Upper lobe of left lung (tissue), 6 donors: ENCODE results near the gene DGKI. TPM values are rescaled to one million over a fixed set of nuclear protein-coding genes. Genes with fewer than 3 reads are reported as not detected.

Experiments used
- ATAC-seq, 2 donors: fragments of 200-7000 bp; cut with Tn5 transposase; one replicate each; pipeline ENCODE4 v1.9.1; 2022; ENCODE audit warnings: mild to moderate bottlenecking in 2 of 2, moderate library complexity in 2 of 2; ENCODE audit not compliant: low FRiP score in 2 of 2
- DNase-seq, 2 donors: peaks; one replicate each; pipeline ENCODE4 v3.0.0-alpha.2; 2019 to 2020
- H3K27ac ChIP-seq, 4 donors: fragments of 200-600 bp; sonication (generic); one replicate each; pipeline ENCODE4 v1.5.1; 2016 to 2019
- H3K27me3 ChIP-seq, 4 donors: fragments of 200-600 bp; sonication (generic); one replicate each; pipeline ENCODE4 v1.5.1; 2017 to 2019
- H3K36me3 ChIP-seq, 4 donors: fragments of 200-600 bp; sonication (generic); one replicate each; pipeline ENCODE4 v1.5.1; 2016 to 2019
- H3K4me1 ChIP-seq, 4 donors: fragments of 200-600 bp; sonication (generic); one replicate each; pipeline ENCODE4 v1.5.1; 2018 to 2019
- H3K4me3 ChIP-seq, 4 donors: fragments of 200-600 bp; sonication (generic); one replicate each; pipeline ENCODE4 v1.5.1; 2017 to 2019; ENCODE audit warnings: mild to moderate bottlenecking in 2 of 4, moderate library complexity in 1 of 4
- H3K9me3 ChIP-seq, 4 donors: fragments of 200-600 bp; sonication (generic); one replicate each; pipeline ENCODE4 v1.5.1; 2018 to 2019
- EP300 ChIP-seq, 4 donors: sonication (generic); formaldehyde crosslinking; IDR thresholded peaks; one replicate each; pipeline ENCODE4 v1.5.1; 2017; ENCODE audit warnings: antibody characterized with exemption in 4 of 4, control low read depth in 2 of 4
- POLR2A ChIP-seq, 4 donors: fragments of 450-650 bp; IDR thresholded peaks; one replicate each; pipeline ENCODE4 v1.5.1; 2016 to 2017; ENCODE audit warnings: antibody characterized with exemption in 4 of 4, mild to moderate bottlenecking in 2 of 4
- POLR2AphosphoS5 ChIP-seq, 2 donors: sonication (generic); formaldehyde crosslinking; IDR thresholded peaks; one replicate each; pipeline ENCODE4 v1.5.1; 2017; ENCODE audit warnings: antibody characterized with exemption in 2 of 2
- WGBS, 2 donors: methylation state at CpG; one replicate each; pipeline ENCODE4 v1.1.5; 2017 to 2018; 5-methylcytosine and 5-hydroxymethylcytosine counted together
- total RNA-seq, 6 donors: library from RNA; depleted of rRNA in 4 of 6; stranded (reverse); fragments of >200 nt in 4 of 6; gene quantifications; one replicate each; pipeline versions ENCODE4 v1.1.0 to v1.2.1, GENCODE V29; 2016 to 2021
- TF ChIP-seq, protein P1 (sequence below), 6 experiments: fragments of 450-650 bp in 4 of 6; fragments of 200-600 bp in 2 of 6; sonication (generic) in 2 of 6; IDR thresholded peaks; one replicate each; pipeline ENCODE4 v1.5.1; 2016 to 2019; ENCODE audit warnings: antibody characterized with exemption in 6 of 6
- donor health status: DM: no; HTN: no; CAD: no; lungs with moderate emphysema.
- donor health status: DM: no; HTN: yes; CAD: no; lungs with severe emphysema.

Gene DGKI
- total RNA-seq, 6 donors from 2014 or later = under 0.01 to 4.5 (median 0.34) TPM; not detected in 1

DNA sequence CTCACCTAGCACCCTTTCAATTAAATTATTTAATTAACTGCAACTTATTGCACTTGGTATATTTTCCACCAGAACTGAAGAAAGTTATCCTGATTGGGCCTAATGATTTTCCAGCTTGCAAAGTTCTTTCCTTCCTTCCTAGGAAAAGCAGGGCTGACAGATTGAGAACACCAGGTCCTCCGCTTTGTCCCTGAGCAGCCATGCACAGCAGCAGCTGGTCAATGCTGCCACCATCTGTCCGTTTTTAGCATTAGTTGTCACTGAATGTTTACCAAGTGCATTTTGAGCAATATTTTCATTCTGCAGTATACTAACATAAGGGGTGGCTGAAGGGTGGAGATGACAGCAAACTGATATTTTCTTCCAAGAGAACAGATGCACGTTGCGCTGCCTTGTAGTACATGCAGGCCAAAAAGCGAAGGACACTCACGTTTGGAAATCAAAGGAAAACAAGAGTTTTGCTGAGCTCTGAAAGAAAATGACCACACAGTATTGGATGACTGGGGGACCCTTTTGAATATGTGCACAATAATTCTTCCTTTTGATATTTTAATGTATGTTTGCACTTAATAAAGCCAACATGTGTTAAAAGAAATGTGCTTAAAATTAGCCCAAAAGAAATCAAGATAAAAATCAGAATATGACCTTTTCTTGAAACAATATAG, 254.4 kb downstream of the DGKI start:
- Histone ChIP-seq H3K36me3 (no peaks in the 10 kb centered on the region), H3K4me3 (no peak overlapping the region), H3K4me1 (peaks cover 0 to 4% (median 3%) of the 10 kb centered on the region in 4 donors), H3K27me3 (no peaks in the 10 kb centered on the region), H3K27ac (no peak overlapping the region), H3K9me3 (no peaks in the 10 kb centered on the region)
- 33 to 37% methylated on average over 6 of the region's 6 CpGs for WGBS, 2 donors
- peak in 1 of 2 donors; percentile 69 for ATAC-seq
- peak in 1 of 2 donors; percentile 47 for DNase-seq
- TF ChIP-seq, protein P1, sequence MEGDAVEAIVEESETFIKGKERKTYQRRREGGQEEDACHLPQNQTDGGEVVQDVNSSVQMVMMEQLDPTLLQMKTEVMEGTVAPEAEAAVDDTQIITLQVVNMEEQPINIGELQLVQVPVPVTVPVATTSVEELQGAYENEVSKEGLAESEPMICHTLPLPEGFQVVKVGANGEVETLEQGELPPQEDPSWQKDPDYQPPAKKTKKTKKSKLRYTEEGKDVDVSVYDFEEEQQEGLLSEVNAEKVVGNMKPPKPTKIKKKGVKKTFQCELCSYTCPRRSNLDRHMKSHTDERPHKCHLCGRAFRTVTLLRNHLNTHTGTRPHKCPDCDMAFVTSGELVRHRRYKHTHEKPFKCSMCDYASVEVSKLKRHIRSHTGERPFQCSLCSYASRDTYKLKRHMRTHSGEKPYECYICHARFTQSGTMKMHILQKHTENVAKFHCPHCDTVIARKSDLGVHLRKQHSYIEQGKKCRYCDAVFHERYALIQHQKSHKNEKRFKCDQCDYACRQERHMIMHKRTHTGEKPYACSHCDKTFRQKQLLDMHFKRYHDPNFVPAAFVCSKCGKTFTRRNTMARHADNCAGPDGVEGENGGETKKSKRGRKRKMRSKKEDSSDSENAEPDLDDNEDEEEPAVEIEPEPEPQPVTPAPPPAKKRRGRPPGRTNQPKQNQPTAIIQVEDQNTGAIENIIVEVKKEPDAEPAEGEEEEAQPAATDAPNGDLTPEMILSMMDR (IDR thresholded peaks at IDR 0.05) = peak in 4 of 6 experiments; percentile 29 to 63 (median 58)
- no peak for TF ChIP-seq POLR2A (IDR thresholded peaks at IDR 0.05)

DNA sequence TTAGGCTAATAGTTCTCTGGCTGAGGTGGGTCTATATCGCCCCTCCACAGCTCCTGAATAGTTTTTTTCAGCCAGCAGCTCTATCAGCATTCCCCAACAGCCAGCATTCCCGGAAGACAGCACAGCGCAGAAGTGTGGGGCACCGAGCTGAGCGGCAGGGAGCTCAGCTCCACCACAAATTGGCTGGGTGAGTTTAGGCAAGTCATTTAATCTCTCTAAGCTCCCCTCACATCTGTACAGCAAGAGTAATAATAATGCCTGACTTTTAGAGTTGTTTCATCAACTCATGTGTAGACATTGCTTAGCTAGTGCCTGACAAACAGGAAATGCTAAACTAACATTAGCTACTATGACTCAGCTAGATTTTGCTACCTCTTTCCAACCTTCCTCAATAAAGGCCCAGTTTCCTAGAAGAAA, 255.3 kb downstream of the DGKI start:
- peaks cover 0 to 4% (median 3%) of the 10 kb centered on the region in 4 donors for H3K4me1 ChIP-seq
- no peaks in the 10 kb centered on the region for H3K9me3 ChIP-seq
- no peak for ATAC-seq
- WGBS, 2 donors = 77 to 81% methylated on average over 5 of the region's 5 CpGs
- no peak overlapping the region for H3K4me3 ChIP-seq
- no peaks in the 10 kb centered on the region for H3K27me3 ChIP-seq
- H3K27ac ChIP-seq = no peak overlapping the region
- H3K36me3 ChIP-seq = no peaks in the 10 kb centered on the region
- DNase-seq = no peak
- no peak for TF ChIP-seq POLR2A (IDR thresholded peaks at IDR 0.05)
- TF ChIP-seq, protein P1 (IDR thresholded peaks at IDR 0.05) = no peak
- no peak for TF ChIP-seq POLR2AphosphoS5 (IDR thresholded peaks at IDR 0.05)
- no peak for TF ChIP-seq EP300 (IDR thresholded peaks at IDR 0.05)

DNA sequence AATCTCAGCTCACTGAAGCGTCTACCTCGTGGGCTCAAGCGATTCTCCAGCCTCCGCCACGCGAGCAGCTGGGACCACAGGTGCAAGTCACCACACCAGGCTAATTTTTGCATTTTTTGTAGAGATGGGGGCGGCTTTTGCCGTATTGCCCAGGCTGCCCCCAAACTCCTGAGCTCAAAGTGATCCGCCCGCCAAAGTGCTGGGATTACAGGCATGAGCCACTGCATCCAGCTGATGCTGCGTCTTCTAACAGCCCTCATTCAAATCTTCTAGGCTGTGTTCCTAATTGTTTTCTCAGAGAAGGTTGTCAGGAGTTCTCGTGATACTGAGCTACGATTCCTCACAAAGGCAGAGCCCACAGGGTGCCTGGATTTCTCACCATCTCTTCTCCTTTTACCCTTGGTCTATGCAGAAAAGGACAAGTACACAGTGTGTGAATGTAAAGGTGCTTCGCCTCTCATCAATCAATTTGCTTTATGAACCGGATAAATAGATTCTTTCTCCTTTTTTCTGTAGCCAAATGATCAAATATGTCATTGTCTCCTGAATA, 255.9 kb downstream of the DGKI start:
- Histone ChIP-seq H3K27ac (no peak overlapping the region), H3K4me3 (no peak overlapping the region), H3K4me1 (peaks cover 0 to 4% (median 3%) of the 10 kb centered on the region in 4 donors), H3K36me3 (no peaks in the 10 kb centered on the region), H3K9me3 (no peaks in the 10 kb centered on the region), H3K27me3 (no peaks in the 10 kb centered on the region)
- DNase-seq (peak in 1 of 2 donors; percentile 31), ATAC-seq (no peak)
- WGBS, 2 donors = 94% methylated on average over 15 of the region's 15 CpGs
- no peak for TF ChIP-seq POLR2AphosphoS5 (IDR thresholded peaks at IDR 0.05)
- no peak for TF ChIP-seq EP300 (IDR thresholded peaks at IDR 0.05)
- TF ChIP-seq, protein P1 (IDR thresholded peaks at IDR 0.05) = no peak
- TF ChIP-seq POLR2A (IDR thresholded peaks at IDR 0.05) = no peak

DNA sequence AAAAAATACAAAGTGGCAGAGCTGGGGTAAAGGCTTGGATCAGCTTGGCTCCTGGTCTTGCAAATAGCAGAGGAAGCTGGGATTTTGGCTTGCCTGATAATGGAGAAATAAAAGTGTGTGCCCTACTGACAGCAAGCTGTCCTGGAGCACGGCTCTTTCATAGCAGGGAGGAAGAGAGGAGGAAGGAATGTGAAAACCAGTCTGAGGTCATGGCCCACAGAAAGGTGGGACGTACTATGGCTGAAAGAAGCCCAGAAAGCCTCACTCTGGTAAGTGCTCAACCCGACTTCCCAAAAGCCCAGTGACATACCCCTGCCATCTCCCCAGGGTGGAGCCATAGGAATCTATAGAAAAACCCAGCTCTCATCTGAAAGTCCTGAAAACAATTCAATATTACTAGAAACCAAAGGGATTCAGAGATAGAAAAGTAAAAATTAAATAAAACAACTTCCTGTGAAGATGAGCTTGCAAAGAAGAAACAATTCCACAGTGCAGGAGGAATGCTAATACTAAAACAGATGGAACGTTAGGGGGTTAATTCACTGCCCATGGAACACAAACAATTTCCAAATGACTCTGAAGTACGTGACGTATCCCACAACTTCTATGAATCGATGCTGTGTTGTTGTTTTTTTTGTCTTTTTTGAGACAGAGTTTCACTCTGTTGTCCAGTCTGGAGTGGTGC, 256.6 kb downstream of the DGKI start:
- no peak overlapping the region for H3K4me3 ChIP-seq
- 73 to 78% methylated on average over 7 of the region's 7 CpGs for WGBS, 2 donors

More for the DNA sequence above, 256.6 kb downstream of the DGKI start:
- no peaks in the 10 kb centered on the region for H3K9me3 ChIP-seq
- peaks cover 0 to 4% (median 3%) of the 10 kb centered on the region in 4 donors for H3K4me1 ChIP-seq
- DNase-seq (no peak), ATAC-seq (no peak)
- TF ChIP-seq, protein P1 (IDR thresholded peaks at IDR 0.05) = no peak
- no peak for TF ChIP-seq POLR2AphosphoS5 (IDR thresholded peaks at IDR 0.05)
- TF ChIP-seq POLR2A (IDR thresholded peaks at IDR 0.05) = no peak
- TF ChIP-seq EP300 (IDR thresholded peaks at IDR 0.05) = no peak
- H3K27me3 ChIP-seq = no peaks in the 10 kb centered on the region
- H3K27ac ChIP-seq = no peak overlapping the region
- H3K36me3 ChIP-seq = no peaks in the 10 kb centered on the region
